Measurements from ENCODE around the gene KISS1R. TPM values are rescaled to one million over a fixed set of nuclear protein-coding genes. Genes with fewer than 3 reads are reported as not detected.

The KISS1R gene
- total RNA-seq, 1 donor from 2014 or later: not detected

DNA sequence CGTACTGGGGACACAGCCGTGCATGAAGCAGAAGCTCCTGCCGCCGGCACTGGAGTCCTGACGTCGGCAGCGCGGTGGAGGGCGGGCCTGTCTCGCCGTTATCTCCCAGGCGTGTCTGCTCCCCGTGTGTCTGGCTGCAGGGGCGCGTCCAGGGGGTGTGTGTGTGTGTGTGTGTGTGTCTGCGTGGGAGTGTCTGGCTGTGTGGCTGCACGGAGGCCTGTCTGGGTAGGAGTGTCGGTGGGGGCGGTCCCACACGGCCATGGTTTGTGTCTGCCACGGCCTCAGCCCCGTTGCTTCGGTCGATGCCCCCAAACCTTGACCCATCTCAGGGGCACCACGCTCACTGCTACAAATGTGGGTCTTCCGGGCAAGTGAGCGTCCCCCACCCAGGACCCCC, 27.0 kb downstream of the KISS1R start:
- peaks cover 12% of the 10 kb centered on the region for H3K27me3 Mint-ChIP-seq (ENCODE audit: unreplicated experiment)
- peak overlapping the region; percentile 17 for H3K27ac Mint-ChIP-seq (ENCODE audit: unreplicated experiment)
- no peak for DNase-seq
- TF ChIP-seq, protein P1, sequence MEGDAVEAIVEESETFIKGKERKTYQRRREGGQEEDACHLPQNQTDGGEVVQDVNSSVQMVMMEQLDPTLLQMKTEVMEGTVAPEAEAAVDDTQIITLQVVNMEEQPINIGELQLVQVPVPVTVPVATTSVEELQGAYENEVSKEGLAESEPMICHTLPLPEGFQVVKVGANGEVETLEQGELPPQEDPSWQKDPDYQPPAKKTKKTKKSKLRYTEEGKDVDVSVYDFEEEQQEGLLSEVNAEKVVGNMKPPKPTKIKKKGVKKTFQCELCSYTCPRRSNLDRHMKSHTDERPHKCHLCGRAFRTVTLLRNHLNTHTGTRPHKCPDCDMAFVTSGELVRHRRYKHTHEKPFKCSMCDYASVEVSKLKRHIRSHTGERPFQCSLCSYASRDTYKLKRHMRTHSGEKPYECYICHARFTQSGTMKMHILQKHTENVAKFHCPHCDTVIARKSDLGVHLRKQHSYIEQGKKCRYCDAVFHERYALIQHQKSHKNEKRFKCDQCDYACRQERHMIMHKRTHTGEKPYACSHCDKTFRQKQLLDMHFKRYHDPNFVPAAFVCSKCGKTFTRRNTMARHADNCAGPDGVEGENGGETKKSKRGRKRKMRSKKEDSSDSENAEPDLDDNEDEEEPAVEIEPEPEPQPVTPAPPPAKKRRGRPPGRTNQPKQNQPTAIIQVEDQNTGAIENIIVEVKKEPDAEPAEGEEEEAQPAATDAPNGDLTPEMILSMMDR (IDR thresholded peaks at IDR 0.05; ENCODE audit: partially characterized antibody, unreplicated experiment): no peak
- peaks cover 9% of the 10 kb centered on the region for H3K9me3 Mint-ChIP-seq (ENCODE audit: unreplicated experiment)
- H3K4me3 Mint-ChIP-seq (ENCODE audit: unreplicated experiment): no peak overlapping the region
- H3K36me3 Mint-ChIP-seq (ENCODE audit: unreplicated experiment): peaks cover 6% of the 10 kb centered on the region
- peaks cover 9% of the 10 kb centered on the region for H3K4me1 Mint-ChIP-seq (ENCODE audit: low read depth, unreplicated experiment)

DNA sequence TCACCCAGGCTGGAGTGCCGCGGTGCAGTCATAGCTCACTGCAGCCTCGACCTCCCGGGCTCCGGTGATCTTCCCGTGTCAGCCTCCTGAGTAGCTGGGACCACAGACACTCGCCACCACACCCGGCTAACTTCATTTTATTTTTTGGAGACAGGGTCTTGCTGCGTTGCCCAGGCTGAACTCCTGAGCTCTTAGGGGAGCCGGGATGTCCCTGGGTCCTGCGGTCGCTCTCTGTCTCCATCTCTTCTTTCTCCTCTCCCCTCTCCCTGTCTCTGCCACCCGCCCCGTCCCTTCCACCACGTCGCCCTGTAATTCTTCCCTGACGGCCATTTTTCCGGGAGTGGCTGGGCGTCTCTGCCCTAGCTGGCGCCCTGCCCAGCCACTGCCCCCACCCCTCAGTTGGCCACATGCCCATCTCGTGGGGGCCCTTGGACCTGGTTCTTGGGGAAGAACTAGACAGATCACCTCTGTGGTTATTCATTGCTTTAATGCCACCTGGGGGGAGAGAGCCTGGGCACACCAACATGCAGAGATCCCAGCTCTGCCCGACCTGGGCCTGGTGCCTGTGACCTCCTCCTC, 27.6 kb downstream of the KISS1R start:
- no peak overlapping the region for H3K4me3 Mint-ChIP-seq (ENCODE audit: unreplicated experiment)
- H3K9me3 Mint-ChIP-seq (ENCODE audit: unreplicated experiment): peaks cover 9% of the 10 kb centered on the region
- DNase-seq: no peak
- peaks cover 9% of the 10 kb centered on the region for H3K4me1 Mint-ChIP-seq (ENCODE audit: low read depth, unreplicated experiment)
- TF ChIP-seq, protein P1 (IDR thresholded peaks at IDR 0.05; ENCODE audit: partially characterized antibody, unreplicated experiment): no peak
- H3K27me3 Mint-ChIP-seq (ENCODE audit: unreplicated experiment): peaks cover 11% of the 10 kb centered on the region
- H3K27ac Mint-ChIP-seq (ENCODE audit: unreplicated experiment): no peak overlapping the region
- H3K36me3 Mint-ChIP-seq (ENCODE audit: unreplicated experiment): peaks cover 6% of the 10 kb centered on the region

GRCh38 chr19:945401-946252, 28.5 kb downstream of the KISS1R start:
- Mint-ChIP-seq H3K4me1 (ENCODE audit: low read depth, unreplicated experiment) (peaks cover 5% of the 10 kb centered on the region), H3K27me3 (ENCODE audit: unreplicated experiment) (peaks cover 8% of the 10 kb centered on the region), H3K36me3 (ENCODE audit: unreplicated experiment) (no peaks in the 10 kb centered on the region), H3K27ac (ENCODE audit: unreplicated experiment) (no peak overlapping the region), H3K9me3 (ENCODE audit: unreplicated experiment) (peaks cover 7% of the 10 kb centered on the region), H3K4me3 (ENCODE audit: unreplicated experiment) (no peak overlapping the region)
- DNase-seq: no peak
- TF ChIP-seq, protein P1 (IDR thresholded peaks at IDR 0.05; ENCODE audit: partially characterized antibody, unreplicated experiment): no peak

DNA sequence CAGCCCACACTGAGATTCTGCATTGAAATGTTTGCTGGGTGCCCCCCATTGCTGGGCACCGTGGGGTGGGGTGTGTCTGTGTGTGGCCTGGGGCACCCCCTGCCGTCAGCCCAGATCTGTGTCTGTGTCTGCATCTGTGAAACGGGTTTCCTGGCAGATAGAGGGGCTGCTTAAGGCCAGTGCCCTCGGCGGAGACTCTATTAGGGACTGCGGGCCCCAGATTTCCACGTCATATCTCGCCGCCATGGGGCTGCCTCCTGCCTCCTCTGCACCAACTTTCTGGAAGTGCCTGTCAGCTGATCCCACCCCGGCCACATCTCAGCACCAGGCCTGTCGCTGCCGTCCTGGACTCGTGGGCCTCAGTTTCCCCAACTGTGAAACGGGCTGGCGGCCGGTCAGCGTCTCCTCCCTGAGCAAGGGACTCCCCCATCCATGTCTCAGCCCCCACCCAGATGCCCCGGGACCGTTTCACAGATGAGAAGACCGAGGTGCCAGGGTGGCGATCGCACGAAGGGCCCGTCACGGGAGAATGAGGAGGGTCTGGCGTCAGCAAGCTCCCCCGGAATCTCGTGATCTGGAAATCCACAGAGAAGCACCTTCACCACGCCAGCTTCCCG, 30.1 kb downstream of the KISS1R start:
- H3K36me3 Mint-ChIP-seq (ENCODE audit: unreplicated experiment): no peaks in the 10 kb centered on the region
- no peak overlapping the region for H3K4me3 Mint-ChIP-seq (ENCODE audit: unreplicated experiment)
- TF ChIP-seq, protein P1 (IDR thresholded peaks at IDR 0.05; ENCODE audit: partially characterized antibody, unreplicated experiment): no peak
- DNase-seq: no peak
- H3K9me3 Mint-ChIP-seq (ENCODE audit: unreplicated experiment): peaks cover 3% of the 10 kb centered on the region
- no peaks in the 10 kb centered on the region for H3K4me1 Mint-ChIP-seq (ENCODE audit: low read depth, unreplicated experiment)
- peaks cover 3% of the 10 kb centered on the region for H3K27me3 Mint-ChIP-seq (ENCODE audit: unreplicated experiment)
- H3K27ac Mint-ChIP-seq (ENCODE audit: unreplicated experiment): no peak overlapping the region
